Bone marrow (tissue), 2 donors: ENCODE results near the gene ULK3.

Experiments used
- DNase-seq, 2 donors: peaks; one replicate each; lab custom pipeline; 2025; lab: John Stamatoyannopoulos, UW

Gene ULK3

DNA sequence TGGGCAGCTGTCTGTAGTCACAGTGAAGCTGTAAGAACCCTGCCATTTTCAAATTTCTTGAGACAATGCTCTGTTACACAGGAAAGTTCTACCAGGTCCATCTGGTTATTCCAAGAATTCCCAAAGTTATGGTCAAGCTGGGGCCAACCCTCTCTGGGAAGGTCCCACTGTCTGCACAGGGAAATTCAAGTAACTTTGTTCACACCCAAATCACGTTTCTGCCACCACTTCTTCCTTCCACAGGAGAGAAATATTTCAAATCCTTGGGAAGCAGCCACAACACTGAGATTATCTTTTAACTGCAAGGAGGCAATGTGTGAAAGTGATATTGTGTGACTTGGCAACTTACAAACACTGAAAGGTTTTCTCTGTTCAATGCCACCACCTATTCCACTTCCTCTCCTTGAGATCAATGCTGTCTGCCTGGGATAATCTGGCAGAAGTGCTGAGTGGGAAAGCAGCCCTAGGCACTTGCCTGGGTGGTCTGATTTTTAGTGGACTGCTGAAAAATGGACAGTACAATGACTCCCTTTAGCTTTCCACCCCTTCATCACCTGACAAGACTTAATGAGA is 24.6 kb upstream of the ULK3 start:
- DNase-seq, result no peak

GRCh38 chr15:74866090-74866489 is 23.1 kb upstream of the ULK3 start:
- no peak for DNase-seq

- DNase-seq, result no peak
Measured at GRCh38 chr15:74865316-74865715, 22.4 kb upstream of the ULK3 start.

GRCh38 chr15:74864296-74864695 is 21.3 kb upstream of the ULK3 start:
- no peak for DNase-seq

GRCh38 chr15:74863239-74864056 is 20.5 kb upstream of the ULK3 start:
- no peak for DNase-seq

- no peak for DNase-seq
Measured at GRCh38 chr15:74858369-74858740, 15.4 kb upstream of the ULK3 start.

DNA sequence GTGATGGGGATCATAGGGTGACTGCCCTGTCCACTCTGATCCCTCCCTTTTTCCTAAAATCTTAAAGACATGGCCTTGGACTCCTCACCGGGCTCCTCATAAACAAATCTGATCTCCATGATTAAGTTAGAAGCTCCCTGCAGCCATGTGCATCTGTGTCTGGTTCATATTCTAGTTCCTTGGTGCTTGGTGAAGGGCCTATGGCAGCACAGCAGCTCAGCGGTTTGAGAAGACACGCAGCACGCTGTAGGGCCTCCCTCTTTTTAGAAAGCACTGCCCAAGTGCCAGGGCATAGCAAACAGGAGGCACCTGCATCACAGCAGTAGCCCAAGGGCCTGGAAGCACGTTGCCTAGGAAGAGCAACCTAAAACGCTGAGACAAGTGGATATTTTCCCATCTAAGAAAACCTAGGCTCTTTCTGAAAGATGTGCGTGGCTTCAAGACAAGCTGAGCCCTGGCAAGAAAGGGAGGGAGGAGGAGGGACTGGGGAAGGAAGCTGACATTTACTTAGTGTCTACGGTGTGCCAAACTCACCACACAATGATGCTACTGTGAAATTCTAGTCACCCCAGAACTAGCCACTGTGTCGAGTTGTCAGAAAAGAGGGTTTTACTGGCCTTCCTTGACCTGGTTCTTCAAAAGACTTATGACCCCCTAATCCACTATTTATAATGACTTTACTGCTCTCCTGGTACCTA is 14.9 kb upstream of the ULK3 start:
- no peak for DNase-seq

- no peak for DNase-seq
Measured at GRCh38 chr15:74857082-74857655, 14.2 kb upstream of the ULK3 start.

- DNase-seq, result no peak
Measured at GRCh38 chr15:74856537-74856936, 13.6 kb upstream of the ULK3 start.

DNA sequence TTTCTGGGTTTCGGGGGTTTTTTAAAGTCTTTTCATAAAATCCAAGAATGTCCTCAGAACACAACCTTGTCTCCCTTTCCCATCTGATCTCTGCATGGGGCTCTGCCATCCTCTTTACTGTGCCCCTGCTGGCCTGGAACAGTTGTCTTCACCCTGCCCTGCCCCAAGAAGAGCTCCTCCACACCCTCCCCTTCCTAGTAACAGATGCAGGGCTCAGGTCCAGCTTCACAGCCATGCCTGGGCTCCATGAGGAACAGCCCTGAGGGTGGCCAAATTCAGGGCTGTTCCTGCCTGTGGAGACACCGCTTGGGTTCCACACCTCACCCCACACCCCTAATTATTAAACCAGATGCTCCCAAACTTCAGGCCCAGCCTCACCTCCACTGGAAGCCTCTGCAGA is 12.9 kb upstream of the ULK3 start:
- no peak for DNase-seq

GRCh38 chr15:74854453-74855022 is 11.6 kb upstream of the ULK3 start:
- DNase-seq, result no peak

GRCh38 chr15:74851960-74852359 is 9.0 kb upstream of the ULK3 start:
- no peak for DNase-seq

GRCh38 chr15:74850393-74850792 is 7.4 kb upstream of the ULK3 start:
- no peak for DNase-seq

GRCh38 chr15:74847432-74847831 is 4.5 kb upstream of the ULK3 start:
- DNase-seq, result no peak

DNA sequence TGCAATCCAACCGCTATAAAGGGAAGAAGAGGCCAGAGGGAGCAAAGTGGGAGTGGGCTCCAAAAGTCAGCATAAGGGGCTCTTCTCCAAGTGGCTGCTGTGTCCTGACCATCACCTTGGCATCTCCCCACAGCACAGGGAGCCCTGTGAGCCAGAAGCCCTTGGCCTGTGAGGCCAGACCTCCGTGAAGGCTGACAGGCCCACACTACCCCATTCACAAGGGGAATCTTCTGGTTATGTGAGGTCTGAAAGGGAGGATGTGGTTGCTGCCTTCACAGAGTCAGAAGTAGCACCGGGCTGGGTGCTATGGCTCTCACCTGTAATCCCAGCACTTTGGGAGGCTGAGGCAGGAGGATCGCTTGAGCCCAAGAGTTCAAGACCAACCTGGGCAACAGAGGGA is 2.6 kb upstream of the ULK3 start:
- DNase-seq, result no peak

GRCh38 chr15:74845208-74845568 is 2.2 kb upstream of the ULK3 start:
- no peak for DNase-seq

DNA sequence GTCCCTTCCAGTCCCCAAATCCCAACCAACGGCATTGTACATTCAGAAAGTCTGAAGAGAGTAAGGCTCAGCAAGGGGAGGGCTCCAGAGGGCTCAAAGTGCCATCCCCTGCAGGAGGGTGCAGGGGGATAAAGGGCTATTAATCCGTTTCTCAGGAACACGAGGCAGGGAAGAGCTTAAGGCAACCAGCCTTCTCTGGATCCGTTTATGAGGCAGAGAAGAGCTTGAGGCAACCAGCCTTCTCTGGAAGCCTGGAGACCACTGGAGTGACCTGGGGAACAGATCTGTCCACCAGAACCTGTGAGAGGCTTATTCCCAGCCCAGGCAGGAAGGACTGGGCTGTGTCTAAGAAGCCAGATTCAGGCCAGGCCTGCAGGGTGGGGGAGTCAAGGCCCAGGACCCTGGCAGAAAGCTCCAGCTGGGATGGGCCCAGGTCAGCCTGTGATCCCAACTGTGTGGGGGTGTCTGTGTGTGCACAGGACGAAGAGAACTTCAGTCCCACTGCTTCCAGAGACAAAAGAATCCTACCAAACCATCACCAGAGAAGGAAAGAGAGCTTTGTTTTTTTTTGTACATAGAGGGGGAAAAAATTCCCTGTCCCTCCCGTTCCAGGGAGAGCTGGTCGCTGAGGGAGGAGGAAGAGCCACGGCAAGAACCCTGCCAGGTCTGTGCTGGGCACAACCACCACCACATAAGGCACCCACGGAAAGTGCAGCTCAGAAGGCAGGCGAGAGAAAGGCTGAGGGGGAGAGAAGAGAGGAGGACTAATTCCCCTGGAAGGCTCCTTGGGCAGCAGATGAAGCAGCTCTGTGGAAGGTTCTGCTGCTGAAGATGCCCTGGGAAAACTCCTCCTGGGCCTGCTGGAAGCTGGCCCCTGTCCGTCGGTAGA is 1.6 kb upstream of the ULK3 start:
- no peak for DNase-seq

- DNase-seq, result no peak
Measured at GRCh38 chr15:74843891-74844299, 939 bp upstream of the ULK3 start.

DNA sequence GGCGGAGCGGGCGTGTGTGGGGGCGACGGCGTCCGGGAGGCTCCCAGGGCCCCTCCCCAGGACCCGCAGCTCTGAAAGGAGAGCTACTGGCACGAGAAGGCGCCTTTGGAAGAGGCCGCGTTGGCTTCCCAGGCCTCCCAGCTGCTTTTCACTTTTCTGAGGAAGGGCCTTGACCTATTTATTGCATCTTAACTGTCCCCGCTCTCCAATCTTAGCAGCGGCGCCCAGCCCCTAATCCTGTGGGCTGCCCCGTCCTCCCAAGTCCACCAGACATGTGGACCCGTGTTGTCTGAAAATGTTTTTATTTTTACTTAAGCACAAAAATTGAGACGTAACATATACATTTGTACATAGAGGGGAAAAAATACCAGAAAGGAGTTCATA is 481 bp upstream of the ULK3 start:
- DNase-seq, result no peak

GRCh38 chr15:74841891-74842373 is 1.0 kb downstream of the ULK3 start:
- DNase-seq, result no peak
